CD4-positive, alpha-beta T cell treated with Interleukin-2 at 100 ng/mL for 4 hours (primary cell): Measurements from ENCODE around the gene PPP4R1.
"Not testable (repeated sequence)": the region's sequence is repeated elsewhere in the genome, so short reads cannot be mapped to it uniquely, and the experiment has no call there.

Source experiments
- DNase-seq: peaks from one replicate; pipeline ENCODE4 v3.0.0-alpha.2; 2020; ENCODE audit warnings: low spot score

Gene PPP4R1, protein sequence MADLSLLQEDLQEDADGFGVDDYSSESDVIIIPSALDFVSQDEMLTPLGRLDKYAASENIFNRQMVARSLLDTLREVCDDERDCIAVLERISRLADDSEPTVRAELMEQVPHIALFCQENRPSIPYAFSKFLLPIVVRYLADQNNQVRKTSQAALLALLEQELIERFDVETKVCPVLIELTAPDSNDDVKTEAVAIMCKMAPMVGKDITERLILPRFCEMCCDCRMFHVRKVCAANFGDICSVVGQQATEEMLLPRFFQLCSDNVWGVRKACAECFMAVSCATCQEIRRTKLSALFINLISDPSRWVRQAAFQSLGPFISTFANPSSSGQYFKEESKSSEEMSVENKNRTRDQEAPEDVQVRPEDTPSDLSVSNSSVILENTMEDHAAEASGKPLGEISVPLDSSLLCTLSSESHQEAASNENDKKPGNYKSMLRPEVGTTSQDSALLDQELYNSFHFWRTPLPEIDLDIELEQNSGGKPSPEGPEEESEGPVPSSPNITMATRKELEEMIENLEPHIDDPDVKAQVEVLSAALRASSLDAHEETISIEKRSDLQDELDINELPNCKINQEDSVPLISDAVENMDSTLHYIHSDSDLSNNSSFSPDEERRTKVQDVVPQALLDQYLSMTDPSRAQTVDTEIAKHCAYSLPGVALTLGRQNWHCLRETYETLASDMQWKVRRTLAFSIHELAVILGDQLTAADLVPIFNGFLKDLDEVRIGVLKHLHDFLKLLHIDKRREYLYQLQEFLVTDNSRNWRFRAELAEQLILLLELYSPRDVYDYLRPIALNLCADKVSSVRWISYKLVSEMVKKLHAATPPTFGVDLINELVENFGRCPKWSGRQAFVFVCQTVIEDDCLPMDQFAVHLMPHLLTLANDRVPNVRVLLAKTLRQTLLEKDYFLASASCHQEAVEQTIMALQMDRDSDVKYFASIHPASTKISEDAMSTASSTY

GRCh38 chr18:9614401-9615279, at the start of gene PPP4R1:
PPP4R1 (minus strand) TSS chr18:9614559; CDS start chr18:9614484, 75 bp downstream.
- peak; percentile 63 for DNase-seq

DNA sequence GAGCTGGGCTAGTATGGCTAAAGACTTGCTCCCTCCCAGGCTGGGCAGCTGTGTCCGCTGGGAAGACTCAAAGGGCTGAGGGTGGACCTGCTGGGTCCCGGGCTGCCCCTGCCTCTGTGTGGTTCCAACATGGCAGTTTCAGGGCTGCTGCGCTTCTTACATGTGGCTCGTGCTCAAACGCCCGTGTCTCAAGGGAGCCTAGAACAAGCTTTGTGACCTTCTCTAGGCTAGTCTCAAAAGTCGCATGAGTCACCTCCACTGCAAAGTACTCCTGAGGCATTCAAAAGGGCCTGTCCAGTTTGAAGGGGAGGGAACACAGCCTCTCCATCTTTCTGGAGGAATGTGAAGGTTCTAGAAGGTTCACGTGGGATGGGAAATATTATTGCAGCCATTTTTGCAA, 49.0 kb upstream of the PPP4R1 start:
- no peak for DNase-seq

DNA sequence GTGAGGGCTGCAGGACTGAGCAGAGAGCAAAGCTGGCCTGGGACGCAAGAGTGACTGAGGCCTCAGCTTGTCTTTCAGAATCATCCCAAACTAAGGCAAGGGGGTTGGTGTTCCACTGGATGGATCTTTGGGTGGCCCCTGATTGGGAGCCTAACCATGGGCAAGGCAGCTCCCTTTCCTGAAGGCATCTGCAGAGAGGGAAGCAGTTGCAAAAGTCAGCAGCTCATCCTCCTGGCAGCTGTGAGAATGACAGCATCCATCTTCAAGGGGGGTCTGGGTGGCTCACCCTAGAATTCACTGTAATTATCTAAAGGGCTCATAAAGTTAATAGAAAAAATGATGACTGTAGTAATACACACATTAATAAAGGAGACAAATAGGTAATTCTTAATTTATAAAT, 47.2 kb upstream of the PPP4R1 start:
- no peak for DNase-seq

GRCh38 chr18:9659499-9660375, 45.4 kb upstream of the PPP4R1 start:
- no peak for DNase-seq

- DNase-seq = no peak
Observed at GRCh38 chr18:9658087-9658641, 43.8 kb upstream of the PPP4R1 start.

- DNase-seq = no peak
Observed at GRCh38 chr18:9655232-9655767, 40.9 kb upstream of the PPP4R1 start.

DNA sequence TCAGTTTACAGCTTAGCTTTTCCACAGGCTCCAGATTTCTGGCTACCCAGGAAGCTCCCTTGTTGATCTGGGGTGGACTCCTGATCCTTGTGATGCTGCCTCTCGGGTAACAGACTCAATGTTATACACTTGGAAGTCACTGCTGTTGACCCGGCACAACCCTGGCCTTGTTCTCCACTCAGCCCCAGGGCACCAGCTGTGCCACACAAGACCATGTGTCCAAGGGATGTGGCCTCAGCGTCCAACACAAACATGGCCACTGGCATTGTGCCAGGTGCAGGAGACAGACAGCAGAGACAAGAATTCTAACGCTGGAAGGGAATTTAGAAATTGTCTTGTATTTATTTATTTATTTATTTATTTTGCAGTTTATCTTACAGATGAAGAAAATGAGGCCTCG, 39.0 kb upstream of the PPP4R1 start:
- DNase-seq = no peak

- no peak for DNase-seq
Observed at GRCh38 chr18:9649164-9649540, 34.8 kb upstream of the PPP4R1 start.

DNA sequence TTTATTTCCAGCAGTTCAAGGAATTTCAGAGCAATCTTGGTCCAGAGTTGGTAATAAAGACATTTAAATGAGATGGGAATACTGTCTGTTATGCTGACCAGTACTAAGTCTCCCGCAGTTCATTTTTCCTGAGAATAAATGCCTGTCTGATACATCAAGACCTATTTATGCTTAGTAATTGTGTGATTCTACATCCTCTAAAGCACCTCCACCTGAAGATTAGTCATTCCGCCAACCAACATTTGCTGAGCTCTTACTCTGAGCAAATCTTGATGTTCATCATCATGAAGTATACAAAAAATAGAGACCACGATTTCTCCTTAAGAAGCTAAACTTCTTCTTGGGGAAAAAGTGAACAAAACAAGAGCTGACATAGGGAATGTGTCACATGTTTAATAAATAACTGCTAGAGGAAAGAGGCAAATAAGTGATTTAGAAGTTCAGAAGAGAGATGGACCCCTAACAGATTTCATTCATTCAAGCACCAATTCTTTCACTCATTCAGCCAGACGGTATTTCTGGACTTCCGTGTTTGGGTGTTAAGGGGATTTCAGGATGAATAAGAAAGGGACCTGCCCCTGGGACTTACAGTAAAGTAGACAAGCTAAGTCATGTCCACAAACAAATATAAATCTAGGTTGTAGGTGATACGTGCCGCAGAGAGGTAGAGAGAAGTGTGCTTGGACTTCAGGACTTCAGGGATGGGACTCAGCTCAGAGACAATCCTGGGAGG, 34.2 kb upstream of the PPP4R1 start:
- no peak for DNase-seq

GRCh38 chr18:9647496-9648323, 33.4 kb upstream of the PPP4R1 start:
- DNase-seq = no peak

GRCh38 chr18:9643549-9643948, 29.2 kb upstream of the PPP4R1 start:
- DNase-seq = no peak

DNA sequence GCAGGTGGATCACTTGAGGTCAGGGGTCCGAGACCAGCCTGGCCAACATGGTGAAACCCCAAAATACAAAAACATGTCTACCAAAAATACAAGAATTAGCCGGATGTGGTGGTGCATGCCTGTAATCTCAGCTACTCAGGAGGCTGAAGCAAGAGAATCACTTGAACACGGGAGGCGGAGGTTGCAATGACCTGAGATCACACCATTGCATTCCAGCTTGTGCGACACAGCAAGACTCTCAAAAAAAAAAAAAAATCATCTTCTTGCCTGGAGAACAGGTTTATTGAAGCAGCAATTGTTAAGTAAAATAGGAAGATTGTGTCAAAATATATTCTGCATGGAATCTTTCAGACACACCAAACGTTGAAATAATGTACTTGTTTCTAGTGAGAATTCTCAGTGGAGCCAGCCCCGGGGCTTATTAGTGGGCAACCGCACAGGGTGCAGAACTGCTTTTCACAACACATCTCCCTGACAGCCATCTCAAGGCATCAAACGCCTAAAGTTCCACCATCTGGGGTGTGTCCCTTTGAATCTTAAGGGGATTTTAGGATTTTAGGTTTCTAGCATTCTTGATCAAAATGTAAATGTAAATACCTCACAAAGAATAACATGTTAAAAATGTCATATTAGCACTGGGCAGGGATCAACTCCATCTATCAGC, 28.6 kb upstream of the PPP4R1 start:
- DNase-seq = no peak

- DNase-seq = not testable (repeated sequence)
Observed at GRCh38 chr18:9641081-9641480, 26.7 kb upstream of the PPP4R1 start.

- no peak for DNase-seq
Observed at GRCh38 chr18:9638886-9639285, 24.5 kb upstream of the PPP4R1 start.

DNA sequence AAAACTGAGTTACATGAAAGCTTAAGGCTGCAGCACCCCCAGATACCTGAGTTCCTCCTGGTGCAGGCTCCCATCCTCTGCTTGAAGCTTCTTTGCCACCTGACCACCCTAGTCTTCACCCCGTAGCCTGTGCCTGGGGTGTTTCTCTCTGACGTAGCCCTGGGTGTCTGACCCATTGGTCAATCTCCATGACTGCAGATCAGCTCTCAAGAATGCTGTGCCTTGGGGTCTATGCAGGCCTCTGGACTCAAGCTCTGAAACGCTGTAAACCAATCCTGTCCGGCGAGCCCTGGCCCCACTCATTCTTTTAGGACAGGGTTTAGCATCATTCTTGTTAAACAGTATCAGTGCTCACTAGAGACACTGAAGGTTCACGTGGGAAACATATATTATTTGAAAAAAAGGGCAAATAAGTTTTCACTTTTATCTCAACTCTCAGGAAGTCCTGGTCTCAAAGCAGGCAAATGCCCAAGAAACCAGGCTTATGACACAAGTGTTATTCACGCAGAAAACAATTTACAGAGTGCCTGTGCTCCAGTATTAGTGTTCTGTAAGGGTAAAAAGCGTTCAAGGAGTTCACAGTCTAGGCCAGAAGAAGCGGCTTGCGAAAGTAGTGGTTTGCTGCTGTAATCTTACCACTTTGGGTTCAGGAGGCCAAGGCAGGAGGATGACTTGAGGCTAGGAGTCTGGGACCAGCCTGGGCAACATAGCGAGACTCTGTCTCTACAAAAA, 22.8 kb upstream of the PPP4R1 start:
- DNase-seq = no peak

GRCh38 chr18:9634856-9635255, 20.5 kb upstream of the PPP4R1 start:
- no peak for DNase-seq

DNA sequence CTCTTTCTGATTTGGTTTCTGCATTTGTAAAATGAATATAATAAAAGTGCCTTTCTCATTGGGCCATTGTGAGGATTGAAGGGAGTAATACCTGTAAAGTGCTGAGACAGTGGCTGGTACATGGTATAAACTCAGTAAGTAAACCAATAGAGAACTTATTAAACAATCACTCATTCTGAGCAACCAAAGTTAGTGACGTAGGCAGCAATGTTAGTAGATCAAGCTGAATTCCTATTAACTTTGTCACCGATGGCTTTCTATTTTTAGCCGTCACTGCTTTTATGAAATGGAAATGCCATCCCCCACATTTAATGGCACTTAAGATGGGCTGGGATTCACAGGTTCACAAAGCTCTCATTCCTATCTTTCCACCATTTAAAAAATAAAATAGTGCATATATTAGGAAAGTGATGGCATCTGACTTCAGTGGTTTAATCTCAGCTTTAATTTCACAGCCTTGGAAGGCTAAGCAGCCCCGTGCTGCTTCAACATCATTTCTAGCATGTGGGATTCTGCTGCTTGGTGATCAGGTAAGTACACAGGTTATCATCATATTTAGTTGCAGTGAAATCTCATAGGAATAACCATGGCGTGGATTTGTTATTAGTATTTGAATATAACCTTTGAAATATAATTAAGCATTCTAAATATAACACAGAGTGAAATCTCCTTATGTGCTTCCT, 17.6 kb upstream of the PPP4R1 start:
- no peak for DNase-seq
